GM19455 (cell line): ENCODE measurements around the gene EIF2B2.

Source experiments
- ATAC-seq: cut with Tn5 transposase; IDR thresholded peaks from one replicate; pipeline ENCODE4 v1.9.1; 2021; ENCODE audit not compliant: unreplicated experiment

The EIF2B2 gene

DNA sequence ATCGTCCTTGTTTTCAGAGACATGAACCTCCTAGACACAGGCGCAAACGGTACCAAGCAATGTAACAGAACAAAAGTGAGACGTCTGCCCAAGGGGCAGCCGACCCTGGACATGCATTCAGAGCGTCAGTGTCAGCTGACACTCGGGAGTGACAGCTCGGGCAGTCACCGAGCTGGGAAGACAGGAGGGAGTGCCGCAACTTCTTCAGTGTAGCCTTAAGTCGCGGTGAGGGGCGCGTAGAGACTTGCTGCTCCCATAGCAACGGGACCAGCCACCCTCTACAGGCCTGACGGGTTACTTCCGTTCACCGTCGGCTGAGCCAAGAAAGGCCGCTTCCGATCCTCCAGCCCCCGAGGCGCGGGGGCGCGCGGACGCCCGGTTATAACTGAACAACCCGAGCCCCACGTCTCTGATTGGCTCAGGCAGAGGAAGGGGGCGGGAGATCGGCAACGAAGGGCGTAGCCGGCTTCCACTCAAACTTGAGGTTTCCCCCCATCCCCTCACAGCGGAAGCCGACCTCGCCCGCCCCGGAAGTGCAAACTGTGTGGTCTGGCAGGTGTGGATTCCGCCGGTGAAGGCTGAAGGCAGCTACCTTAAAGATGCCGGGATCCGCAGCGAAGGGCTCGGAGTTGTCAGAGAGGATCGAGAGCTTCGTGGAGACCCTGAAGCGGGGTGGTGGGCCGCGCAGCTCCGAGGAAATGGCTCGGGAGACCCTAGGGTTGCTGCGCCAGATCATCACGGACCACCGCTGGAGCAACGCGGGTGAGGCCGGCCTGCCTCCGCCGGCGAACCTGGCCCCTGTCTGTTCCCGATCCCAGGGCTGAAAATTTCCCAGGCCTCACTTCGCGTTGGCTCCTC is at the start of gene EIF2B2:
EIF2B2 (plus strand) TSS at position 530 of the 858 bp plus-strand sequence; CDS start at position 600, 70 bp downstream.
- peak; percentile 97 for ATAC-seq

DNA sequence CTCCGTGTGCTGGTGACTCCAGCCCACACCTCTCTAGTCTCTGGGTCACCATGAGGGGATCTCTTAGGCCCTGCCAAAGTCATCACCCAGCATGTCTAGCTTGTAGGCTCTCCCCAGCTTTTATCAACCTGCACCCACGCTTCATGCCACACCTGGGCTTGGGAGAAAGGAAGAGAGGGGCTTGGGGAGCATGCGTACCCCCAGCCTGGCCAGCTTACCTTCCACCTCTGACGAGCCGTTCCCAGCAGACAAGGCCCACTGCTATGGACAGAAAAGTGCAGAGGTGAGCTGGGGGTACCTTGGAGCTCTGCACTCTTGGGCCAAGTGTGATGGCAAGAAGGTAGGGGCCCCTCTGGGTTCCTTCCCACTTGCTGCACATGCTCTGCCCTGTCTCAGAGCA is 49.0 kb upstream of the EIF2B2 start:
- ATAC-seq = no peak

DNA sequence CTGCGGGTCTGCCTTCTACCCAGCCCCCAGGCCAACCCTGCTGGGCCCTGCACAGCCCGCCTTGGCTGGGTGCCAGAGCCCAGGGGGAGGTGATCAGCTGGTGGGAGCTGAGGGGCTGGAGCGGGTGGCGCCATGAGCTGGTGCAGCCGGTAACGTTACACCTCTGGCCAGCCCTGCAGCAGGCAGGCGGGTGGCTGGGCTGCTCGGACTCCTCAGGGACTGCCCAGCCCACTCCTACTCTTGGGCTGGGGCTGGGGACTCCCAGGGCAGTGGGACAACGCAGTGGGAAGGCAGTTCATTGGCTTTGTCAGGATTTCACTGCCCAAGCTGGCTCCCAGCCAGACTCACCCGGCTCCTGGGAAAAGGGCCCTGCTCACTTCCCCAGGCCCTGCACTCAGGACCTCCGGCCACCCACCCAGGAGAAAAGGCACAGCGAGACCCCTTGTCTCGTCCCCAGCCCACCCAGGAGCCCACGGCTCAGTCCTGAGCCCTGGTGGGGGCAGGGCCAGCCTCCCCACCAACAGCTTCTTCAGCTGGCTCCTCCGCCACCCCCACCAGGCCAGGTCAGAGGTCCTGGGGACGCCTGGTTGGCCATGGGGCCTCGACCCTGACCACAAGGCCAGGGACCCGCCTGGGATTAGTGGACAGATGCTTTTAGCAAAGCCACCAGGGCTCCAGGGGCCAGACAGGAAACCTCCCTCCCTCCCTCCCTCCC is 48.3 kb upstream of the EIF2B2 start:
- no peak for ATAC-seq

DNA sequence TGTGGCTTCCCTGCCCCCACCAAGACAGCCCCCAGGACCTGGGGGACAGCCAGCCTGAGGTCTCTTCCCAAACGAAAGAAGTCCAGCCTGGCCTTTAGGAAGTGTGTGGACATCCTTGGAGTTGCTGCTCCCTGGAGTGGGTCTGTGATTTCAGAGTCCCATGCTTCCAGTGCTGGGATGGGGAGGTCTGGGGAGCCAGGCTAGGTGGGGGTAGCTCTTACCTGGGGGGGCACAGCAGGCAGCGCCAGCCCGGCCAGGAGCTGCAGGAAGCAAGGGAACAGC is 47.8 kb upstream of the EIF2B2 start:
- no peak for ATAC-seq

DNA sequence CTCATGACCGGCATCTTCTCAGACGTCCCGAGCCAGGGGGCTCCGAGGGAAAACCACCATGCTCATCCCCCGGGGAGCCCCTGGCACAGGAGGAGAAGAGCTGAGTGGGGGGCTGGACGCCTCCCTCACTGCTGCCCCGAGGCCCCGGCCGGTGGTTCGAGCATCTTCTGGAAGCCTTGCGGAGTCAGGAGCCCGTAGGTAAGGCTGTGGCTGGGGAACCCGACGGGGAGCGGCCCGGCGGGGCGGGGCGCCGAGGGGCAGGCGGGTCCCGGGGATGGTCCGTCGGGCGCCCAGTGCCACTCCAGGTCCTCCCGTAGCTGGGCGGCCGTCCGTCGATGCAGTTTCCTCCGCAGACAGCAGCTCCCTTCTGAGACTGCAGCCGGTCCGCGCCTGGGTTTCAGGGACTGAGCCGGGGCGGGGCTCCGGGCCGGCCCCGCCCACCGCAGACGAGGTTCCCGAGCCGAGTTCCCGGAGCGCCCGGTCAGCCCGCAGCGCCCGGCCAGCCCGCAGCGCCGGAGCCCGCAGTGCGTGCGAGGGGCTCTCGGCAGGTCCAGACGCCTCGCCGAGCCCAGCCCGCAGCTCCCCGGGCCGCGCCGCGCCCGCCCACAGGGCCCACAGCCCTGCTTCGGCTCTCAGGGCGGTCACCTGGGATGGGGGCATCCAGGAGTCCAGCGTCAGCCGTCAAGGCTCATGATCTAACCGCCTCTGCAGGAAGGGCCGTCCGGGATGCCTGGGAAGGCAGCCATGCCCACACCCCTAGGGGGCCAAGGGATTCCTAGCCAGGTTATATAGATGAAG is 47.3 kb upstream of the EIF2B2 start, which contains the start of gene PGF:
PGF (minus strand) TSS at position 369 of the 798 bp plus-strand sequence; CDS start at position 14, 355 bp downstream.
- ATAC-seq = no peak

DNA sequence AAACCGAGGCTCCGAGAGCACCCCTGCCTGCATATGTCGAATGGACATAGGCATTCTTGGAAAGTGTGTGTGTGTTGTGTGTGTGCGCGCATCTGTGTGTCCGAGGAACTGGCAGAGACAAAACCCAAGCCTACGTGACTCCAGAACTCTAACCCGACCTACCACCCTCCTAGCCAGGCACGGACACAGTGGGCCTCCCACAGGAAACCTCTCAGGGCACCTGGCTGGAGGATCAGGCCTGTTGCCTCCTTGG is 46.8 kb upstream of the EIF2B2 start:
- ATAC-seq = no peak

DNA sequence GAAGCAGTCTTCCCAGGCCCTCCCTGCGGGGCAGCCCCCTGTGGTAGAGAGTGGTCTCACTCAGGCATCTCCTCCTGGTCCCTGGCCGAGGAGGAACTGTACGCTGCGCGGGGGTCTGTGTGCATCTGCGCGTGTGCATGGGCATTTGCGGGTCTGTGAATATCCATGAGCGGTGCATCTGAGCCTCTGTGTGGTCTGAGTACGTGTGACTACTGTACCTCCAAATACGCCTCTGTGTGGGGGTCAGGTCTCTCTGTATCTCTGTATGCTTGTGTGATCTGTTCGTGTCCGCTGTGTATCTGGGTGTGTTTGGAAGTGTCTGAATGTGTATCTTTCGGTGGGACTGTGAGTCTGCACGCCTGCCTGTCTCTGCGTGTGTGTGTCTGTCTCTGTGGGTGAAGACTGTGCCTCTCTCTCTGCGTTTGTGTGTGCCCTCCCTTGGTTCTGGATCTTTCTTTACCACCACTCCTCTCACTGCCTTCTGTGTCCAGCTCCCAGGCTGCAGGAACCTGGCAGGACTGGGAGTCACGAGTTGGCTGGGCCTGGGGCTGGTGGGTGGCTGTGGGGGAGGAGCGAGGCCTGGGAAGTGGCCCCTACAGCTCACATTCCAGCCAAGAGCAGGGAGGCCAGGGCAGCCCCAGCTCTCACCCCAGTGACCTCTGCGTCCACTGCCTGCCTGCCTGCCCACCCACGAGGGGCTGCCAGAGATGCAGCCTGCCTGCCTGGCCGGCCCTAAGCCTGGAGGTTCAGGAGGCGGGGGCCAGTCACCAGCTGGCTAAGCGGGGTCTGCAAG is 46.2 kb upstream of the EIF2B2 start:
- no peak for ATAC-seq

DNA sequence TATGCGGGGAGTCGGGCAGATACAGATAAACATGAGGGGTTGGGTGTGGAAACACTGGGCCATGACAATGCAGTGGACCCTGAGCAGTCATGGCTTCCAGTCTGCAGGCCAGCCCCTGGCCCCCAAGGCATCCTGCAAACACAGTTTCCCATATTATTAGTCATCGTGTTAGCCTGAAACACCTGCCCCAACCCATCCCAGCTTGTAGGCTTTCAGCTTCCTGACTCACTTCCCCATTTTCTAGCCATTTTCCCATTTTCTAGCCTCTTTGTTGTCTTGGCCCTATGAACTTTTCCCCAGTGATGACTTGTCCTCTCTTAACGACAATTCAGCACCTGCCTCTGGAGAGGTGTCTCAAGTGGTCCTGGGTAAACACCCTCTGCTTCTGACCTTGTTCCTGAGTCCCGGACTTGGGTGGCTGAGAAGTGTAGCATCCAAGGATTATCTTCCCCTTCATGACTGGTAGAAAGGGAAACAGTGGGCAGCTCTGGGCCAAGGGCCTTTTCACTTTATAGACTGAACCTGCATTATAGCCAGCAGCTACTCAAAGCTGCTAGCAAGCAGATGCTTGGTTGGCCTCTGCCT is 43.0 kb upstream of the EIF2B2 start:
- no peak for ATAC-seq

DNA sequence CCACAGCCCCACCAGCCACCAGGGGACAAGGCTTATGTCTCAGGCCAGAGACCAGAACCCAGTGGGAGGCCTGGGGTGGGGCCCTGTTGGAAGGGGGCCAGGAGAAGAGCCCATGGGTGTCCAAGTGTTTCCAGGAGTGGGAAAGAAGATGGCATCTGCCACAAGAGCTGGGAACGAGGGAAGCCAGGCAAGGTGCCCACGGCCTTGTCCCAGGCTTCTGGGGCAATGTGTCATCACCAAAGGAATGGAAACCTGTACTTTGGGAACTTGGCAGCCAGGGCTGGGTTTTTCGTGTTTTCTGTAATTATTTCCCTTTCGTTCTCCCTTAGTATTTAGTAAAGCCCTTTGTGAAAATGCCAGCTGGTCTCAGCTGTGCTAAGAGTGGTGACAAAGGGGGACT is 42.0 kb upstream of the EIF2B2 start:
- no peak for ATAC-seq

DNA sequence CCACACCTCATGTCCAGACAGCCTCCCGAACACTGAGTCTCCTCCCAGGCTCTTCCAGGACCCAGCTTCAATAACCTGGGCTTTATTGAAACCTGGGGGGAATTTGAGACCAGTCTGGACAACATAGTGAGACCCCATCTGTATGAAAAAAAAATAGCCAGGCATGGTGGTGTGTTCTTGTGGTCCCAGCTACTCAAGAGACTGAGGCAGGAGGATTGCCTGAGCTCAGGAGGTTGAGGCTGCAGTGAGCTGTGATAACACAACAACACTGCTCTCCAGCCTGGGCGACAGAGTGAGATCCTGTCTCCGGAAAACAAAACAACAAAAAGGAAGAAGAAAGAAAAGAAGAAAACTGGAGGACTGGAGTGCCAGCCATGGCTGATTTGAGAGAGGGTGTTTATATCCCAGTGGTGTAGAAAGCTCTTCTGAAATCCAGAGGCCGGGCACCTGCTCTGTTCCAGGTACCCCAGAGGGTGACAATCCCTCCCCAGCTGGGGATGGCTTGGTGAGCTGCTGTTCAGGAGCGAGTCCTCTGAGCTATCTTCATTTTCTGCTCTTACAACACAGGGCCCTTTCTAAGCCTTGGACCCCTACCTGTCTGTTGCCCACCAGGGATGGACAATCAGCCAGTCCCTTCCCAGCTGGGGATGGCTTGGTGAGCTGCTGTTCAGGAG is 41.3 kb upstream of the EIF2B2 start:
- no peak for ATAC-seq

DNA sequence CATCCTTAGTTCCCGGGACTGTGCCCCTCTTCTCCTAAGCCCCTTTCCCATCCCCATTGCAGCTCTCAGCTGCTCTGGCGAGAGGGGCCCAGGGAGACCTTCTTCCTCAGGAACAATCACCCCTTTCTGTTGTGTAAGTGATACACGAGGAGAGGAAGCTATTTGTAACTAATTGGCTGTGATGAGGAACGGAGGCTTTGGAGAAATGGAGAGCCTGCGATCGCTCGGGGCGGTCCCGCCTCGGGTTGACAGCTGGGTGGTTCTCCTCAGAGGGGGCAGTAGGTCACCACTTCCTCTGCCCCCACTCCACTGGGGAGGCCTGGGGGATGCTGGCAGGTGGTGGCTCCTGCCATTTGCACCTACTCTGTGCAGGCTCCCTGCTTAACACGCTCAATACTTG is 40.7 kb upstream of the EIF2B2 start:
- ATAC-seq = no peak

DNA sequence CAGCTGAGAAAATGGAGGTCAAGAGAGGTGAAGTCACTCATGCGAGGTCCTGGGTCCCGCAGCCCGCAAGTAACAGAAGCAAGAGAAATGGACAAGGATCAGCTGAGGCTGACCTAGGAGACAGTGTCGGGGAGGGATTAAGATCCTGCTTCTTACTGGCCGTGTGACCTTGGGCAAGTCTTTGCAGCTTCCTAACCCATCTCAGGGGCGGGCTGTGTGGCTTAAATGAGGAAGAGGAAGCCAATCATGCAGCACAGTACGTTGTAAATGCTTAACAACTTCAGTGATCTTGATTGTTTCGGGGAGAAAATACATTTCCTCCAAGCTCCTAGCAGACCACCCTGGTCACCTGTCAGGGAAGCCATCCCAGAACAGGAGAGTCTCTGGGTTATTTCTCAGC is 40.2 kb upstream of the EIF2B2 start:
- ATAC-seq = no peak

DNA sequence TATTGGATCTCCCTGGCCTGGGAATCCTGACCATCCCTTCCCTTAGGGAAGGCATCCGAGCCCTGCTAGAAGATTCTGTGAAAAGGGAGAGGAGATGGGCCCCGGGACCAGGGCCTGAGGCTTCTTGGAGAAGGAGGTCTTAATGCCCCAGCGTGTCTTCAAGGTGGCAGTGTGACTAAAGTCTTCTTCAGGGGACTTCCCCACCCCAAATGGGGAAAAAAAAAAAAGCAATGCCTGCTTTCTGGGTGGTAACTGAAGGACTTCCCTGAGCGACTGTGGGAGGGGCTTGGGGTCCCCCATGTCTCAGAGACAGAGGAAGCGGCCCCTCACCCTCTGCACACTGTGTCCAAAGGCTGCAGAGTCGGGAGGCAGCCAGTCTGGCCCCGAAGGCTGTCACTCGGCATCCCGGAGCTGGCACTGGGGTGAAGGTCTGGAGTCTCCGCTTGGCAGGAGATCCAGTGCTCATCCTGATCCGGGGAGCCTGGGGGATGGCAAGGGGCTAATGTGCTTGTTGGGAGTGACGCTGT is 39.5 kb upstream of the EIF2B2 start:
- ATAC-seq = no peak

DNA sequence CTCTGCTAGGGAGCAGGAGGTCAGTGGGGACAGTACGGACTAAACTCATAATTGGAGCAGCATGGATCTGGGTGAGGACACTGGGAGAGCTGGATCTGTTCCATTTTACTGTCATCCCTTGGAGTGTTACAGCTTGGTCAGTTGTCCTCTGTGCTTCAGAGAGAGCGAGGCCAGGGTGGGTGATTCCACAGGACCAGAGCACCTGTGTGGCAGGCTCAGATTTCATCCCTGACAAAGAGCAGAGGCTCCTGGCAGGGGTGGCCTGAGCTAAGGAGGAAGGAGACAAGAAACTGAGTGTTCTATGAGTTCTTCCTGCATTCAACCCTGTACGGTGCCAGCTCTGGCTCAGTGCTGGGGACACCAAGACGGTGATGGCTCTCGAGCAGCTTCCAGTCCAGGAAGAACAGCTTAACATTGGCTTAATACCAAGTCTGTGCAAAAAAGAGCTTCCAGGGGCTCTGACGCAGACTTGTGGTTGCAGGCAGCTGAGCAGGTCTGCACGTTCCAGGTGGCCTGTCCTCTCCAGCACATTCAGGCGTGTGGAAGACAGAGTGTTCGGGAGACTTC is 38.9 kb upstream of the EIF2B2 start:
- no peak for ATAC-seq

DNA sequence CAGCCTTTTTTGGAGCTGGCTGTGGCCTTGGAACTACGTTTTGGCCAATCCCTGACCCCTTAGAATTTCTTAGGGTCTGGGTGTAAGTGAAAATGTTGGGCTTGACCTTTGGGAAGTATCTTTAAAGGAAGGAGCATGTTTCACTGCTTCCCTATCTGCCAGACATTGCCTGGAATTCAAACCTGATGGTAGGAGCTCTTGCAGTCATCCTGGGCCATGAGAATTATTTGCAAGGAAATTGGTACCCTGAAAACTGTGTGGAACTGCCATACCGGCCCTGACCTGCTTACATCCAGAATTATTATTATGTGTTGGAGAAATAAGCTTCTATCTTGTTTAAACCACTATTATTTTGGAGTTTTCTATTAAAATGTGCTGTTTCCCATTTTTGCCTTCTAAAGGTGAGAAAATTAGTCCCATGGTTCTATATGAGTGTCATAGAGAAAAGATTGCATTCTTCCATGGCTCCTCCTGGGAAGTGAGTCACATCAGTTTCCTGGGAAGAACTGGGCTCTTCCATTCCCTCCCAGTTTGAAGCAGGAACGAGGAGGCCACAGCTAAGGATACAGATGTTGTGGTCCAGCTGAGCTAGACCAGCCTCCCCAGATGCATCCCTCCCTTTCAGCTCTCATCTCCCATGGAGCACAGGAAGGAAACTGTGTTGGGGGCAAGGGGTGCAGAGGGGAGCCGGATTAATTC is 37.8 kb upstream of the EIF2B2 start:
- ATAC-seq = no peak

DNA sequence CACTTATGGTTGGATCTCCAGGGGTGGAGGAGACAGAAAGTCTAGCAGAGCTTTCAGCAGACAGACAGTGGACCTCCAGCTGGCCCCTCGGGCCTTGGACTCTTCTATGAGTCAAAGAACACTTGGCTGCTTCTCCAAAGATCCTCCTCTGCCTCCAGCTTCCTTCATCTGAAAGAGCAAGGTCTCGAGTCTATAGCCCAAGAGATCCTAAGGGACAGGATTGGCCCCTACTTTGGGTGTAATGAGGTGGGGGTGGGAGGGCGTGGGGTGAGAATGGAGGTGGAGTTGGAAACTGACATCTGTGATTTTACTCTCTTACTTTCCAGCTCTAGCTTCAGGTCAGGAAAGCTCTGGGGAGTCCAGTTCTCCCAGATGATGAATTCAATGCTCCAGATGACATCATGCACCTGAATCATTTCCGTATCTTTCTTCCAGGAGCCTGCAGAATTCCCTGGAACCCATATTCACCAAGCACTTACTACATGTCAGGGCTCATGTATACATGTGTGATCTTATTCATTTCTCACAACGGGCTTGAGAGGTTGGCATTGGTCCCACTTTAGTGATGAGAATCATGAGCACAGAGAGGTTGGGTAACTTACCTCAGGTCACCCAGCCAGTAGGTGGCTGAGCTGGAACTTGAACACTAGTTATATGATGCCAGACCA is 37.1 kb upstream of the EIF2B2 start:
- ATAC-seq = no peak

DNA sequence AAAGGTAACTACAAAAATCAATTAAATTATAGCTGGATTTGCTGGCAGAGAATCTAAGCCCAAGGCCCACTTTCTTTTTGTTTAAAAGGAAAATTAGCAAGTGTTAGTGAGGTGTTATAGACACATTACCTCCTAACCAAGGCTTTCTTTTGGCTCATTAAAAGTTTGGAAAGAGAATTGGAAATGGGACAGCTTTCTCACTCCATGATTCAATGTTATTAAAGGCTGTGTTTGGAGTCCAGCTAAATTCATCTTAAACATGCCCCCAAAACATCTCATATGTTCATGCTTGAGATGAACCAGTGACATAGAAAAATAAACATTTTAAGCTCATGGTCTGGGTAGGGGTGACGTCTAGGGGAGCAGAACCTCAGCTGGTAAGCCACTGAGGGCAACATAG is 33.9 kb upstream of the EIF2B2 start:
- no peak for ATAC-seq

DNA sequence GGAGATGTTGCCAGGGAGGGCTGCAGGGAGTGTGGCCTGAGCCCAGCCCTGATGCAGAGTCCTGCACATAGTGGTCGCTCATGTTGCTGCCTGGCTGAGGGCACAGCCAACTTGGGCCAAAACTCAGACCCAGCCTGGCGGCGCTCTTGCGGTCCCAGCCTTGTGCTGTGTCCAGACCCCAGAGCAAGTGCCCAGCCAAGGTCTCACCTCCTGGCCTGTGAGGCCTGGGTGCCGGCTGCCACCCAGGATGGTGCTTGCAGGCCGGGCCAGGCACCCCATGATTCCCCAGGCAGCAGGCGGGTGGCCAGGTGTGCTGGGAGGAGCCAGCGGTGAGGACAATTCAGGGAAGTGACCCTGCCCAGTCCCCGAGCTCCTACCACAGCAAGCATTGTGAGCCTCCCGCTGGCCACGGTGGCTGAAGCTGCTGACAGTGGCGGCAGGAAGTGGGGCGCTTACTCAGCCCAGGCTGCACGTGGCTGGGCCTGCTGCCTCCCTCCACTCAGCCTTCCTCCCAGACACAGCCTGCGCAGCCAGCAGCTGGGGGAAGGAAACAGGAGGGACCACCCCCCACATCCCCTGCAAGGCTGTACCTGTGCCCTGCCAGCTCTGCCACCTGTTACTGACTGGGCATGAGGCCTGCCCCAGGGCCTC is 29.6 kb upstream of the EIF2B2 start:
- no peak for ATAC-seq
